ENCODE results near the gene TMEM59. TPM values are rescaled to one million over a fixed set of nuclear protein-coding genes. Genes with fewer than 3 reads are reported as not detected.
A peak's percentile ranks its signal among the peaks of the same experiment; 100 is the strongest.
"Not testable (repeated sequence)": the region's sequence is repeated elsewhere in the genome, so short reads cannot be mapped to it uniquely, and the experiment has no call there.

TMEM59 gene
- total RNA-seq, 1 donor from 2014 or later: 232 TPM

GRCh38 chr1:54013393-54014008, 39.5 kb downstream of the TMEM59 start:
- DNase-seq (ENCODE audit: low read depth in 2 of 2): no peak

- DNase-seq (ENCODE audit: low read depth in 2 of 2): no peak
Observed at GRCh38 chr1:54012863-54013262, 40.1 kb downstream of the TMEM59 start.

DNA sequence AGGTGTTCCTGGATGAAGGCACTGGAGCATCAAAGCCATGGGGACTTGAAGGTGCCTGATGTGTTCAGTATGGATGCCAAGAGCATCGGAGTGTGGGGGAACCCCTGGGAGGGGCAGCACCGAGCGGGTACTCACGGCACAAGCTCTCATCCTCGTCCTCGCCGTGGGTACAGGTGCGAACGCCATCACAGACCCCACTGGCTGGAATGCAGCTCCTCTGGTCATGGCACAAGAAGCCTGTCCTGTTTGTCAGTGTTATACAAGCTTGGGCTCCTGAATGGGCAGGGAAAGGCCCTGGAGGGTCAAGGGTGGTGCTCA, 41.0 kb downstream of the TMEM59 start:
- DNase-seq (ENCODE audit: low read depth in 2 of 2): no peak

GRCh38 chr1:54011316-54012007, 41.5 kb downstream of the TMEM59 start:
- no peak for DNase-seq (ENCODE audit: low read depth in 2 of 2)

DNA sequence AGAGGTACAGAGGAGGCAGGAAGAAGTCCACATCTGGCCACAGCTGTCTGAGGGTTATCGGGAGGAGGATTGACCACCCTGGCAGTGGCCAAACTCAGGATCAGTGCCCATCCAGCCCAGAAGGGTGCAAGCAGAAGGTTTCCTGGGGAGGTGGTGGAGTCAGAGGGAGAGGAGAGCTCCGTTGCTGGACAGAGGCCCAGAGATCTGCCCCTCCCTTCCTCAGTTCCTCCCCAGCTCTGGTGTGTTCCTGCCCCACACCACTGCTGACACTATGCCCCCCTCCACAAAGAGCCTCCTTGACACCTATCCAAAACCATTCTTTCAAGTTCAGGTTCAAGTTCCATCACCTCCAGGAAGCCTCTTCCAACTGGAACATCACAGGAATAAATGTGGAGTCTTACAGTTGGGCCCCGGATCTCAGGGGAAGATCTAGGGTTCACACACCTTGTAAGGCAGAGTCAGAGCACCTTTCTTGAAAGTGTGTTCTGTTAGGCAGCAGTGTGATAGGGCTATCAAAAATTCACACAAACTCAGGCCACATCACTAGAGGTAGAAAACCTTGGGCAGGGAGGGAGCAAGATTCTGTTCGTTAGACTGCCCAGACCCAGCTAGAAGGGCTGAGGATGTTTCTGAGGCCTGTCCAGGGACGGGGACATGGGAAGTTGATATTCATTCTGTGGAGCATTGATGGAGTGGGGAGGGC, 42.4 kb downstream of the TMEM59 start:
- DNase-seq (ENCODE audit: low read depth in 2 of 2): no peak

GRCh38 chr1:54009406-54009805, 43.6 kb downstream of the TMEM59 start:
- no peak for DNase-seq (ENCODE audit: low read depth in 2 of 2)

DNA sequence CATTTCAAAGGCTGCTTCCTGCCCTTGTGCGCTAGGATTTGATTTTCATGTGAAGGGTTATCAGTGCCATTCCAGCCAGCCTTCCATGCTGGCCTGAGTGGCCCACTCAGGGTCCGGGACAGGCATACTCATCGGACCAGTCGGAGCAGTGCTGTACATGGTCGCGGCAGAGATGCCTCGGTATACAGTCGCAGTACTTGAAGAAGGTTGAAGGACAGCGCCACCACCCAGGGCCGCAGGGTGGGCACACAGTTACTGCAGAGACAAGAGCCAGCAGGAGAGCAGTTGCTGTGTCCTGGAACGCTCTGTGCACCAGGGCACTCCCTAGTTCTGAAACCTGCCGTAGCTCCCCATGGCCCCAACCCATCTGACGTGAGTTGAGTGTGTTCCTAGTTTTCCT, 44.1 kb downstream of the TMEM59 start:
- no peak for DNase-seq (ENCODE audit: low read depth in 2 of 2)

GRCh38 chr1:54007613-54008012, 45.4 kb downstream of the TMEM59 start:
- no peak for DNase-seq (ENCODE audit: low read depth in 2 of 2)

DNA sequence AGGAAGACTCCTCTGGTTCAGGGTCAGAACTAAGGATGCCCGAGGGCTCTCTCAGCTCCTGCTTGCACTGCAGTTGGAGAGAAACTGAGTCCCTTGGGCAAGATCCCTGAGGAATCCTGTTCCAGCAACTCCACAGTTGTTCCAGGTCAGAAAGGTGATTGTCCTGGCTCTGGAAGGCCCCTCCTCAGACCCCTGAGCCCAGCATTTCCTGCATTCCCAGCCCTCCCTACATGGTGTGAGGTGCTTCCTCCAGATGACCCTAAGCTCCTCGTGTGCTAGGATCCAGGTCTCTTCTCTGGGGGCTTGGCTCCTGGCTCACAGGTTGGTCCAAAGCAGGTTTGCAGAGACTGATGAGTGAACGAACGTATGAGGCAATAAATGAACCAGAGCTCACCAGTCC, 46.5 kb downstream of the TMEM59 start:
- DNase-seq (ENCODE audit: low read depth in 2 of 2): no peak

GRCh38 chr1:54004481-54005049, 48.4 kb downstream of the TMEM59 start:
- no peak for DNase-seq (ENCODE audit: low read depth in 2 of 2)

DNA sequence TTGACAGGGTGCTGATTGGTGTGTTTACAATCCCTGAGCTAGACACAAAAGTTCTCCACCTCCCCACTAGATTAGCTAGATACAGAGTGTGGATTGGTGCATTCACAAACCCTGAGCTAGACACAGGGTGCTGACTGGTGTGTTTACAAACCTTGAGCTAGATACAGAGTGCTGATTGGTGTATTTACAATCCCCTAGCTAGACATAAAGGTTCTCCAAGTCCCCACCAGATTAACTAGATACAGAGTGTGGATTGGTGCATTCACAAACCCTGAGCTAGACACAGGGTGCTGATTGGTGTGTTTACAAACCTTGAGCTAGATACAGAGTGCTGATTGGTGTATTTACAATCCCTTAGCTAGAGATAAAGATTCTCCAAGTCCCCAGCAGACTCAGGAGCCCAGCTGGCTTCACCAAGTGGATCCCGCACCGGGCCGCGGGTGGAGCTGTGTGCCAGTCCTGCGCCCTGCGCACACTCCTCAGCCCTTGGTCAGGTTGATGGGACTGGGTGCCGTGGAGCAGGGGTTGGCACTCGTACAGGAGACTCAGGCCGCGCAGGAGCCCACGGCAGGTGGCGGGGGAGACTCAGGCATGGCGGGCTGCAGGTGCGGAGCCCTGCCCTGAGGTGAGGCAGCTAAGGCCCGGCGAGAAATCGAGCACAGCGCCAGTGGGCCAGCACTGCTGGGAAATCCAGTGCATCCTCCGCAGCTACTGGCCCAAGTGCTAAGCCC, 49.1 kb downstream of the TMEM59 start:
- not testable (repeated sequence) for DNase-seq (ENCODE audit: low read depth in 2 of 2)

- no peak for DNase-seq (ENCODE audit: low read depth in 2 of 2)
Observed at GRCh38 chr1:54003249-54003646, 49.8 kb downstream of the TMEM59 start.

DNA sequence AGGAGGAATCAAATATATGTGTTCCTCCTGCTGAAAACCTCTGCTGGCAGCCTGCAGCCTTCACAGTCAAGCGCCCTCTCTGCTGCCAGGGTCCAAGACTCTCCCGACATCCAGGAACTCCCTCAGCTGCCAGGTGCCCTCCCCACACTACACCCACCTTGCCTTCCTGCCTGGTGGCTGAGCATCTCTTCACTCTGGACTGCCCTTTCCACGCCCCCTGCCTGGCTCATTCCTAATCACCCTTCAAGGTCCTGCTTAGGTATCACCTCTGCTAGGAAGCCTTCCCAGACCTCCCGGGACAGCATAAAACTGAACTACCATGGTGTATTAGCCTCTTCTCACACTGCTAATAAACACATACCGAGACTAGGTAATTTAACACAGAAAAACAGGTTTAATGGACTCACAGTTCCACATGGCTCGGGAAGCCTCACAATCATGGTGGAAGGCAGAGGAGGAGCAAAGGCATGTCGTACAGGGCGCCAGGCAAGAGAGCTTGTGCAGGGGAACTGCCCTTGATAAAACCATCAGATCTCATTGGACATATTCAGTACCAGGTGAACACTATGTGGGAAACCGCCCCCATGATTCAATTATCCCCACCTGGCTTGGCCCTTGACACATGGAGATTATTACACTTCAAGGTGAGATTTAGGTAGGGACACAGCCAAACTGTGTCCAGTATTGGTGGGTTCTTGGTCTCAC, 50.3 kb downstream of the TMEM59 start:
- no peak for DNase-seq (ENCODE audit: low read depth in 2 of 2)

GRCh38 chr1:54001591-54001990, 51.4 kb downstream of the TMEM59 start:
- DNase-seq (ENCODE audit: low read depth in 2 of 2): no peak

GRCh38 chr1:53999920-54000319, 53.1 kb downstream of the TMEM59 start:
- DNase-seq (ENCODE audit: low read depth in 2 of 2): no peak

DNA sequence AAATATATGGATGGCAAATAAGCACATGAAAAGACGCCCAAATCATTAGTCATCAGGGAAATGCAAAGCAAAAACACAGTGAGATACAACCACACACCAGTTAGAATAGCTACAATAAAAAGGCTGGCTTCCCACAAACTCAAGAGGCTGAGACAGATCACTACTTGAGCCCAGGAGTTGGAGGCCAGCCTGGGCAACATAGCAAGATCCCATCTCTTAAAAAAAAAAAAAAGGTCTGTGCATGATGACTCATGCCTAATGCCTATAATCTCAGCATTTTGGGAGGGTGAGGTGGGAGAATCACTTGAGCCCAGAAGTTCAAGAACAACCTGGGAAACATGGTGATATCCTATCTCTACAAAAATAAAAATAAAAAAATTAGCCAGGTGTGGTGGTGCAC, 54.8 kb downstream of the TMEM59 start:
- no peak for DNase-seq (ENCODE audit: low read depth in 2 of 2)

- no peak for DNase-seq (ENCODE audit: low read depth in 2 of 2)
Observed at GRCh38 chr1:53995683-53996082, 57.3 kb downstream of the TMEM59 start.

DNA sequence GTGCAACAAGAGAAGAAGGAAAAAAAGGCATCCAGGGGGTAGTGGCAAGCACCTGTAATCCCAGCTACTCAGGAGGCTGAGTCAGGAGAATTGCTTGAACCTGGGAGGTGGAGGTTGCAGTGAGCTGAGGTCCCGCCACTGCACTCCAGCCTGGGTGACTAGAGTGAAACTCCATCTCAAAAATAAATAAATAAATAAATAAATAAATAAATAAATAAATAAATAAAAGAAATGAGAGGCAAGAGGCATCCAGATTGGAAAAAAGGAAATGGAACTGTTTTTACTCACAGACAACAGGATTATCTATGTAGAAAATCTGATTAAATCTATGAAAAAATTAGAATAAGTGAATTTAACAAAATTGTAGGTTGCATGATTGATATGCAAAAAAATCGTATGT, 58.5 kb downstream of the TMEM59 start:
- not testable (repeated sequence) for DNase-seq (ENCODE audit: low read depth in 2 of 2)

- DNase-seq (ENCODE audit: low read depth in 2 of 2): peak in 1 of 2 donors; percentile 11
Observed at GRCh38 chr1:53992085-53992874, 60.7 kb downstream of the TMEM59 start.

DNA sequence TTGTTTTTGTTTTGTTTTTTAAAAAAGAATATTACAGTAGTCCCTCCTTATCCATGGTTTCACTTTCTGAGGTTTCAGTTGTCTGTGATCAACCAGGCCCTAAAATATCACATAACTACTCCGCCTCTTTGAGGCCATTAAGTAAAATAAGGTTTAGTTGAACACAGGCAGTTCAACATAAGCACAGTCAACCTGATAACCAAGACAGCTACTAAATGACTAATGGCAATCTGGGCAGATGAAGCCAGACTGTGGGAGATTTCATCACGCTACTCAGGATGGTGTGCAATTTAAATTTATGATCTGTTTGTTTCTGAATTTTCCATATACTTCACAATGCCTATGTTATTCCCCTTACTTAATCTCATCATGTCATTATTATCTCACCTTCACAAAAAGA, 65.1 kb downstream of the TMEM59 start:
- no peak for DNase-seq (ENCODE audit: low read depth in 2 of 2)

GRCh38 chr1:53986458-53986857, 66.5 kb downstream of the TMEM59 start:
- DNase-seq (ENCODE audit: low read depth in 2 of 2): no peak

Data from dermis microvascular lymphatic vessel endothelial cell (primary cell).